ENCODE data around the gene PARP16.

DNA sequence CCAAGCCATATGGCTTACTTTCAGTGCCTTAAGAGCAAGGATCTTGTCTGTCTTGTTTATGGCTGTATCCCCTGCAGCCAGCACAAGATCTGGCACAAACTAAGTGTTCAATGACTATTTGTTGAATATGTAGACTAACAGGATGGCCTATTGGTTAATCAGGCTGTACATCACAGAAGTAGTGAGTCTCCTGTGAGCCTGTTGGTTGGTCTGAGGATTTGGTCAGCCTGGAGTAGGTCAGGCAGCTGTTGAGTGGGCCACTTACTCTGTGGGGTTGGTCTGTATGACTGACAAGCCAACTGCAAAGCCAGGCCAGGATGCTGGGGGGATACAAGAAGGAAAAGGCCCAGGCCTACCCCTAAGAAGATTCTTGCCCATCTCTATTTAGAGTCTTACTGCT lies 42.0 kb downstream of the PARP16 start:
- TF ChIP-seq, protein P1, sequence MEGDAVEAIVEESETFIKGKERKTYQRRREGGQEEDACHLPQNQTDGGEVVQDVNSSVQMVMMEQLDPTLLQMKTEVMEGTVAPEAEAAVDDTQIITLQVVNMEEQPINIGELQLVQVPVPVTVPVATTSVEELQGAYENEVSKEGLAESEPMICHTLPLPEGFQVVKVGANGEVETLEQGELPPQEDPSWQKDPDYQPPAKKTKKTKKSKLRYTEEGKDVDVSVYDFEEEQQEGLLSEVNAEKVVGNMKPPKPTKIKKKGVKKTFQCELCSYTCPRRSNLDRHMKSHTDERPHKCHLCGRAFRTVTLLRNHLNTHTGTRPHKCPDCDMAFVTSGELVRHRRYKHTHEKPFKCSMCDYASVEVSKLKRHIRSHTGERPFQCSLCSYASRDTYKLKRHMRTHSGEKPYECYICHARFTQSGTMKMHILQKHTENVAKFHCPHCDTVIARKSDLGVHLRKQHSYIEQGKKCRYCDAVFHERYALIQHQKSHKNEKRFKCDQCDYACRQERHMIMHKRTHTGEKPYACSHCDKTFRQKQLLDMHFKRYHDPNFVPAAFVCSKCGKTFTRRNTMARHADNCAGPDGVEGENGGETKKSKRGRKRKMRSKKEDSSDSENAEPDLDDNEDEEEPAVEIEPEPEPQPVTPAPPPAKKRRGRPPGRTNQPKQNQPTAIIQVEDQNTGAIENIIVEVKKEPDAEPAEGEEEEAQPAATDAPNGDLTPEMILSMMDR (IDR thresholded peaks at IDR 0.05), result no peak
- TF ChIP-seq PHF8 (IDR thresholded peaks at IDR 0.05; ENCODE audit: borderline replicate concordance, low read depth), result no peak
- TF ChIP-seq, protein P2, sequence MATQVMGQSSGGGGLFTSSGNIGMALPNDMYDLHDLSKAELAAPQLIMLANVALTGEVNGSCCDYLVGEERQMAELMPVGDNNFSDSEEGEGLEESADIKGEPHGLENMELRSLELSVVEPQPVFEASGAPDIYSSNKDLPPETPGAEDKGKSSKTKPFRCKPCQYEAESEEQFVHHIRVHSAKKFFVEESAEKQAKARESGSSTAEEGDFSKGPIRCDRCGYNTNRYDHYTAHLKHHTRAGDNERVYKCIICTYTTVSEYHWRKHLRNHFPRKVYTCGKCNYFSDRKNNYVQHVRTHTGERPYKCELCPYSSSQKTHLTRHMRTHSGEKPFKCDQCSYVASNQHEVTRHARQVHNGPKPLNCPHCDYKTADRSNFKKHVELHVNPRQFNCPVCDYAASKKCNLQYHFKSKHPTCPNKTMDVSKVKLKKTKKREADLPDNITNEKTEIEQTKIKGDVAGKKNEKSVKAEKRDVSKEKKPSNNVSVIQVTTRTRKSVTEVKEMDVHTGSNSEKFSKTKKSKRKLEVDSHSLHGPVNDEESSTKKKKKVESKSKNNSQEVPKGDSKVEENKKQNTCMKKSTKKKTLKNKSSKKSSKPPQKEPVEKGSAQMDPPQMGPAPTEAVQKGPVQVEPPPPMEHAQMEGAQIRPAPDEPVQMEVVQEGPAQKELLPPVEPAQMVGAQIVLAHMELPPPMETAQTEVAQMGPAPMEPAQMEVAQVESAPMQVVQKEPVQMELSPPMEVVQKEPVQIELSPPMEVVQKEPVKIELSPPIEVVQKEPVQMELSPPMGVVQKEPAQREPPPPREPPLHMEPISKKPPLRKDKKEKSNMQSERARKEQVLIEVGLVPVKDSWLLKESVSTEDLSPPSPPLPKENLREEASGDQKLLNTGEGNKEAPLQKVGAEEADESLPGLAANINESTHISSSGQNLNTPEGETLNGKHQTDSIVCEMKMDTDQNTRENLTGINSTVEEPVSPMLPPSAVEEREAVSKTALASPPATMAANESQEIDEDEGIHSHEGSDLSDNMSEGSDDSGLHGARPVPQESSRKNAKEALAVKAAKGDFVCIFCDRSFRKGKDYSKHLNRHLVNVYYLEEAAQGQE (IDR thresholded peaks at IDR 0.05), result no peak
- TF ChIP-seq CEBPB (IDR thresholded peaks at IDR 0.05), result no peak
- no peak for TF ChIP-seq HDAC2 (IDR thresholded peaks at IDR 0.05)
- no peak for TF ChIP-seq POLR2A (IDR thresholded peaks at IDR 0.05; ENCODE audit: low read length)
- TF ChIP-seq RCOR1 (IDR thresholded peaks at IDR 0.05; ENCODE audit: low read depth, low read length), result no peak
- no peak for TF ChIP-seq BHLHE40 (IDR thresholded peaks at IDR 0.05; ENCODE audit: low read depth, low read length)
- TF ChIP-seq, protein P3, sequence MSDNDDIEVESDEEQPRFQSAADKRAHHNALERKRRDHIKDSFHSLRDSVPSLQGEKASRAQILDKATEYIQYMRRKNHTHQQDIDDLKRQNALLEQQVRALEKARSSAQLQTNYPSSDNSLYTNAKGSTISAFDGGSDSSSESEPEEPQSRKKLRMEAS (IDR thresholded peaks at IDR 0.05), result no peak
- no peak for TF ChIP-seq ESRRA (IDR thresholded peaks at IDR 0.05; ENCODE audit: borderline replicate concordance, low read length)
- TF ChIP-seq HMGXB4 (CRISPR knock-in tag; IDR thresholded peaks at IDR 0.05; ENCODE audit: borderline replicate concordance), result no peak
- TF ChIP-seq, protein P4, sequence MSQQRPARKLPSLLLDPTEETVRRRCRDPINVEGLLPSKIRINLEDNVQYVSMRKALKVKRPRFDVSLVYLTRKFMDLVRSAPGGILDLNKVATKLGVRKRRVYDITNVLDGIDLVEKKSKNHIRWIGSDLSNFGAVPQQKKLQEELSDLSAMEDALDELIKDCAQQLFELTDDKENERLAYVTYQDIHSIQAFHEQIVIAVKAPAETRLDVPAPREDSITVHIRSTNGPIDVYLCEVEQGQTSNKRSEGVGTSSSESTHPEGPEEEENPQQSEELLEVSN (IDR thresholded peaks at IDR 0.05; ENCODE audit: borderline replicate concordance, low read depth), result no peak
- TF ChIP-seq, protein P5, sequence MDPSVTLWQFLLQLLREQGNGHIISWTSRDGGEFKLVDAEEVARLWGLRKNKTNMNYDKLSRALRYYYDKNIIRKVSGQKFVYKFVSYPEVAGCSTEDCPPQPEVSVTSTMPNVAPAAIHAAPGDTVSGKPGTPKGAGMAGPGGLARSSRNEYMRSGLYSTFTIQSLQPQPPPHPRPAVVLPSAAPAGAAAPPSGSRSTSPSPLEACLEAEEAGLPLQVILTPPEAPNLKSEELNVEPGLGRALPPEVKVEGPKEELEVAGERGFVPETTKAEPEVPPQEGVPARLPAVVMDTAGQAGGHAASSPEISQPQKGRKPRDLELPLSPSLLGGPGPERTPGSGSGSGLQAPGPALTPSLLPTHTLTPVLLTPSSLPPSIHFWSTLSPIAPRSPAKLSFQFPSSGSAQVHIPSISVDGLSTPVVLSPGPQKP (IDR thresholded peaks at IDR 0.05; ENCODE audit: low read depth, low read length), result no peak
- TF ChIP-seq NFE2L2 (conservative IDR thresholded peaks at IDR 0.05; ENCODE audit: low read length), result no peak
